Measurements from ENCODE around the gene MYMX.

- peak; percentile 34; the same call in 1 of the 2 replicates for TF ChIP-seq OSR2 (tag by site-specific recombination; IDR thresholded peaks at IDR 0.05)
- no peak for TF ChIP-seq ZBTB44 (tag by site-specific recombination; IDR thresholded peaks at IDR 0.05)
- peak; percentile 94 for TF ChIP-seq ZNF324 (tag by site-specific recombination; IDR thresholded peaks at IDR 0.05)
- peak; percentile 31; the same call in 1 of the 2 replicates for TF ChIP-seq CTCF (tag by site-specific recombination; IDR thresholded peaks at IDR 0.05)
- TF ChIP-seq ZNF837 (tag by site-specific recombination; IDR thresholded peaks at IDR 0.05), result no peak
- TF ChIP-seq ZNF747 (tag by site-specific recombination; IDR thresholded peaks at IDR 0.05), result 0 out of 2 replicates have a peak, but pooled peaks have one; percentile 46
- TF ChIP-seq ZNF133 (tag by site-specific recombination; IDR thresholded peaks at IDR 0.05), result 0 out of 2 replicates have a peak, but pooled peaks have one; percentile 35
Measured at GRCh38 chr6:44246663-44247337, 30.1 kb downstream of the MYMX start, which contains the start of gene HSP90AB1.

Measured in HEK293 (cell line).